SK-N-SH (cell line): ENCODE data around the gene PPP1R12B. TPM values are rescaled to one million over a fixed set of nuclear protein-coding genes. Genes with fewer than 3 reads are reported as not detected.
A peak's percentile ranks its signal among the peaks of the same experiment; 100 is the strongest.
"Not testable (repeated sequence)": the region's sequence is repeated elsewhere in the genome, so short reads cannot be mapped to it uniquely, and the experiment has no call there.

Experiments used
- CTCF ChIA-PET: fragments of 300-600, 350-600 bp; formaldehyde crosslinking; extraction: SDS; loops from one replicate; lab custom pipeline; 2021; lab: Yijun Ruan, JAX
- POLR2A ChIA-PET: fragments of 350-600 bp; sonication (Branson Sonifier 250); formaldehyde crosslinking; extraction: SDS; loops from one replicate; lab custom pipeline; 2020; ENCODE audit warnings: antibody characterized with exemption, inconsistent platforms; lab: Yijun Ruan, JAX
- DNase-seq: peaks from one replicate; pipeline ENCODE4 v3.0.0; 2012
- H2AFZ ChIP-seq: fragments of 200-600 bp; sonication (generic); 2 replicates; pipeline ENCODE4 v1.8.1; 2016; ENCODE audit warnings: antibody characterized with exemption, mild to moderate bottlenecking, low read depth
- H3F3A ChIP-seq: fragments of 200-600 bp; sonication (generic); replicated peaks from 2 replicates; pipeline ENCODE3; 2016; ENCODE audit warnings: antibody characterized with exemption, mild to moderate bottlenecking; ENCODE audit not compliant: insufficient read depth
- H3K27ac ChIP-seq, 2 experiments: fragments of 200-500 bp in 1 of 2; fragments of 200-600 bp in 1 of 2; sonication (Bioruptor generic) in 1 of 2; sonication (generic), shearing (Covaris generic) in 1 of 2; 2 replicates each; pipeline versions ENCODE4 v1.5.1 to v1.6.1; 2014 to 2016; ENCODE audit warnings: low read depth in 2 of 2, inconsistent platforms in 1 of 2, low read length in 1 of 2, mild to moderate bottlenecking in 1 of 2, mixed read lengths in 1 of 2
- H3K27me3 ChIP-seq: fragments of 200-600 bp; sonication (generic), shearing (Covaris generic); 2 replicates; pipeline ENCODE4 v1.6.1; 2016; ENCODE audit warnings: mixed run types; ENCODE audit not compliant: insufficient read depth
- H3K36me3 ChIP-seq, 2 experiments: fragments of 200-500 bp in 1 of 2; fragments of 200-600 bp in 1 of 2; sonication (Bioruptor generic) in 1 of 2; sonication (generic) in 1 of 2; replicated peaks in 1 of 2; 2 replicates each; pipeline versions ENCODE3 to v1.5.1; 2014 to 2016; ENCODE audit warnings: low read length in 1 of 2, mild to moderate bottlenecking in 1 of 2; ENCODE audit not compliant: insufficient read depth in 2 of 2, control insufficient read depth in 1 of 2
- H3K4me1 ChIP-seq, 2 experiments: fragments of 200-500 bp in 1 of 2; fragments of 200-600 bp in 1 of 2; sonication (Bioruptor generic) in 1 of 2; sonication (generic), shearing (Covaris generic) in 1 of 2; 2 replicates each; pipeline versions ENCODE4 v1.5.1 to v1.6.1; 2014 to 2016; ENCODE audit warnings: low read depth in 1 of 2, low read length in 1 of 2, mixed run types in 1 of 2; ENCODE audit not compliant: insufficient read depth in 2 of 2, control insufficient read depth in 1 of 2
- H3K4me2 ChIP-seq: fragments of 200-600 bp; sonication (generic), shearing (Covaris generic); 2 replicates; pipeline ENCODE4 v1.6.1; 2017; ENCODE audit warnings: mixed run types
- H3K4me3 ChIP-seq, 2 experiments: fragments of 200-500 bp in 1 of 2; fragments of 200-600 bp in 1 of 2; sonication (Bioruptor generic) in 1 of 2; sonication (generic), shearing (Covaris generic) in 1 of 2; 2 replicates each; pipeline versions ENCODE4 v1.5.1 to v1.8.1; 2014 to 2016; ENCODE audit warnings: low read depth in 2 of 2, inconsistent platforms in 1 of 2, low read length in 1 of 2, mild to moderate bottlenecking in 1 of 2, mixed read lengths in 1 of 2, moderate library complexity in 1 of 2
- H3K79me2 ChIP-seq: fragments of 200-600 bp; sonication (generic); 2 replicates; pipeline ENCODE4 v1.8.1; 2017; ENCODE audit warnings: mild to moderate bottlenecking; ENCODE audit not compliant: insufficient read depth
- H3K9ac ChIP-seq: fragments of 200-600 bp; sonication (generic); 2 replicates; pipeline ENCODE4 v1.6.1; 2017; ENCODE audit warnings: mixed run types
- H3K9me2 ChIP-seq: fragments of 200-600 bp; sonication (generic); 2 replicates; pipeline ENCODE4 v1.6.1; 2017; ENCODE audit warnings: mixed run types
- H3K9me3 ChIP-seq: fragments of 200-600 bp; sonication (generic); 2 replicates; pipeline ENCODE4 v1.6.1; 2017; ENCODE audit warnings: mixed run types, mild to moderate bottlenecking, moderate library complexity
- H4K20me1 ChIP-seq: fragments of 200-600 bp; sonication (generic); 2 replicates; pipeline ENCODE4 v1.6.1; 2017; ENCODE audit warnings: mild to moderate bottlenecking, mixed run types; ENCODE audit not compliant: insufficient read depth
- FOXJ3 ChIP-seq: sonication (generic); formaldehyde crosslinking; IDR thresholded peaks from 2 replicates; pipeline ENCODE4 v1.5.1; 2020; ENCODE audit warnings: mild to moderate bottlenecking, missing genetic modification reagents
- GABPA ChIP-seq: IDR thresholded peaks from 2 replicates; pipeline ENCODE4 v1.4.0; 2012; ENCODE audit warnings: low read depth, mild to moderate bottlenecking
- MXI1 ChIP-seq: IDR thresholded peaks from 2 replicates; pipeline ENCODE4 v1.6.1; 2012; ENCODE audit warnings: mild to moderate bottlenecking, low read depth, low read length, improper control_type of control experiment
- NFIC ChIP-seq: IDR thresholded peaks from 2 replicates; pipeline ENCODE4 v1.4.0; 2012; ENCODE audit warnings: borderline replicate concordance
- NRF1 ChIP-seq: IDR thresholded peaks from 2 replicates; pipeline ENCODE4 v1.6.1; 2012; ENCODE audit warnings: low read depth, mild to moderate bottlenecking, low read length
- POLR2AphosphoS5 ChIP-seq: IDR thresholded peaks from 2 replicates; pipeline ENCODE4 v1.6.1; 2012; ENCODE audit warnings: low read depth, low read length
- RFX5 ChIP-seq: IDR thresholded peaks from 2 replicates; pipeline ENCODE4 v1.6.1; 2012; ENCODE audit warnings: mild to moderate bottlenecking, improper control_type of control experiment, low read length
- TCF12 ChIP-seq: IDR thresholded peaks from 2 replicates; pipeline ENCODE4 v1.4.0; 2012
- USF1 ChIP-seq: IDR thresholded peaks from 2 replicates; pipeline ENCODE4 v1.4.0; 2012; ENCODE audit warnings: low read depth, borderline replicate concordance
- YY1 ChIP-seq: IDR thresholded peaks from 2 replicates; pipeline ENCODE4 v1.4.0; 2012; ENCODE audit warnings: low read depth, mild to moderate bottlenecking
- WGBS: methylation state at CpG from one replicate; pipeline ENCODE4 v1.1.6; 2017; ENCODE audit warnings: low lambda C conversion rate; 5-methylcytosine and 5-hydroxymethylcytosine counted together
- polyA plus RNA-seq, 3 experiments: library from polyadenylated mRNA; depleted of rRNA; stranded (reverse); fragments of >200 nt; gene quantifications; 2 replicates each; pipeline ENCODE4 v1.2.3, GENCODE V29; 2012

The PPP1R12B gene
- polyA plus RNA-seq, 1 of the 3 experiments (the other 2 are of a cell fraction): 2.8 TPM

DNA sequence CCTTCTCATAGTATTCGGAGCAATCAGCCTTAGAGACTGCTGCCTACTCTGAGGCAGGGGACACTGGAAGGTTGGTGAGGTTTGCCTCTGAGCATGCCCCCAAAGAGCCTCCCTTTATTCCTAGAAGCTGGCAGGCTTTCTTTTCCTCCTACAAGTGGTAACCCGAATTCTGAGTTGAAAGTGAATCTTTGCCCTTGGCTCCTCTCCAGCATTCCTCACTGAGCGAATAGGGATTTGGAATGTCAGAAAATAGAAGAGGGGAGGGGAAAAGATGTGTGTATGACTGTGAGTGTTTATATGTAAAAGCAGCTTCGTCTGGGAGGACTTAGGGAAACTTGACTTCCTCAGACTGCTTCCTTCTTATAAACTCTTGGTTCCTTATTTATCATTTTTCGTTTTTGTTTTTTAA lies 190.7 kb downstream of the PPP1R12B start:
- Histone ChIP-seq H3K27ac (peak overlapping the region; percentile 47 to 87; a peak in 3 of 4 replicates), H3K9ac (peak overlapping the region; percentile 8; the same call in 1 of the 2 replicates), H3K4me3 (peak overlapping the region in 1 of 2 experiments; percentile 10; a peak in 3 of 4 replicates), H3K4me2 (peak overlapping the region; percentile 67)
- H3K4me1 ChIP-seq, H3K9me3 ChIP-seq, H2AFZ ChIP-seq, H3K36me3 ChIP-seq, H3F3A ChIP-seq, H3K9me2 ChIP-seq, H3K27me3 ChIP-seq, H3K79me2 ChIP-seq, H4K20me1 ChIP-seq, POLR2A ChIA-PET, DNase-seq: not testable (repeated sequence)
- TF ChIP-seq NFIC: peak; percentile 51; the same call in 1 of the 2 replicates
- TF ChIP-seq TCF12: peak; percentile 26; the same call in 1 of the 2 replicates
- WGBS: 28% methylated on average over 5 of the region's 5 CpGs
- CTCF ChIA-PET: interaction anchor here (2.1 kb wide), 1 partner anchor 33 kb away, joined by 5 read pairs; no protein-coding TSS in a partner anchor

DNA sequence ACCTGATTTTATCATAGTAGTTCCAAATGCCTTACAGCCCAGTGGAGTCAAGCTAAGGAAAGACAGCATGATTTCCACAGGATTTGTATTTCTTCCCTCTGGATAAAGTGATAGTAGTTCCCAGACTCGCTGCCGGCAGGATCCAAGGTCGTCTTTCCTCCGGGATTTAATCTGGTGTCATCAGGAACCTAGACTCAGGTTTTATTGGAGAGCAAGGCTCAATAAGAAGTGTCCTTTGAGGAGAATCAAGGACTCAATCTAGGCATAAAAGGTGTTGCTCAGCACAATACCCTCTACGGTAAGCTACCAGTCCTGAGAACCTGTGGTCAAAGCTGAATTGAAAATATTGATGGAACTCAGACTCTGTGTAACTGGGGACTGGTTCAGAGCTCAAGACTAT lies 191.1 kb downstream of the PPP1R12B start:
- H3K4me3 ChIP-seq: peak overlapping the region; percentile 10 to 14; a peak in 3 of 4 replicates
- H4K20me1 ChIP-seq, H3K9me2 ChIP-seq, H3F3A ChIP-seq, DNase-seq, H3K4me1 ChIP-seq, H2AFZ ChIP-seq, H3K9me3 ChIP-seq, H3K36me3 ChIP-seq, POLR2A ChIA-PET, H3K79me2 ChIP-seq, H3K27me3 ChIP-seq: not testable (repeated sequence)
- 100% methylated on average over 5 of the region's 5 CpGs for WGBS
- CTCF ChIA-PET: interaction anchor here (2.1 kb wide), 1 partner anchor 33 kb away, joined by 5 read pairs; no protein-coding TSS in a partner anchor
- peak overlapping the region; percentile 67 for H3K4me2 ChIP-seq
- peak overlapping the region; percentile 47 to 87; a peak in 2 of 4 replicates for H3K27ac ChIP-seq
- H3K9ac ChIP-seq: peak overlapping the region; percentile 8; the same call in 1 of the 2 replicates

GRCh38 chr1:202540014-202540413 lies 191.5 kb downstream of the PPP1R12B start:
- Histone ChIP-seq H3K4me1 (peaks cover 2 to 7% of the 10 kb centered on the region in 2 experiments), H3K9ac (peak overlapping the region; percentile 8; the same call in 1 of the 2 replicates), H3K9me2 (no peaks in the 10 kb centered on the region), H3K4me2 (peak overlapping the region; percentile 67), H3K27me3 (no peaks in the 10 kb centered on the region), H3K27ac (peak overlapping the region; percentile 47 to 87; a peak in 2 of 4 replicates), H3K79me2 (no peaks in the 10 kb centered on the region), H2AFZ (no peak overlapping the region), H3K9me3 (no peaks in the 10 kb centered on the region), H3K4me3 (peak overlapping the region; percentile 10 to 14; a peak in 2 of 4 replicates)
- CTCF ChIA-PET: interaction anchor here (2.1 kb wide), 1 partner anchor 32 kb away, joined by 5 read pairs; no protein-coding TSS in a partner anchor
- WGBS: 90% methylated on average over 6 of the region's 6 CpGs
- DNase-seq: no peak
- POLR2A ChIA-PET: no interaction called here
- TF ChIP-seq RFX5 (no peak), MXI1 (no peak), POLR2AphosphoS5 (no peak), YY1 (no peak), GABPA (no peak), NRF1 (no peak), FOXJ3 (no peak), USF1 (no peak)
- TF ChIP-seq, all 33 proteins: peak for 0
- Histone ChIP-seq H4K20me1 (no peaks in the 10 kb centered on the region), H3F3A (no peaks in the 10 kb centered on the region), H3K36me3 (no peaks in the 10 kb centered on the region)
